SK-N-SH (cell line): ENCODE data around the gene PLPPR5. TPM values are rescaled to one million over a fixed set of nuclear protein-coding genes. Genes with fewer than 3 reads are reported as not detected.

Experiments used
- CTCF ChIA-PET: fragments of 300-600, 350-600 bp; formaldehyde crosslinking; extraction: SDS; loops from one replicate; lab custom pipeline; 2021; lab: Yijun Ruan, JAX
- POLR2A ChIA-PET: fragments of 350-600 bp; sonication (Branson Sonifier 250); formaldehyde crosslinking; extraction: SDS; loops from one replicate; lab custom pipeline; 2020; ENCODE audit warnings: antibody characterized with exemption, inconsistent platforms; lab: Yijun Ruan, JAX
- DNase-seq: peaks from one replicate; pipeline ENCODE4 v3.0.0; 2012
- H2AFZ ChIP-seq: fragments of 200-600 bp; sonication (generic); 2 replicates; pipeline ENCODE4 v1.8.1; 2016; ENCODE audit warnings: antibody characterized with exemption, mild to moderate bottlenecking, low read depth
- H3F3A ChIP-seq: fragments of 200-600 bp; sonication (generic); replicated peaks from 2 replicates; pipeline ENCODE3; 2016; ENCODE audit warnings: antibody characterized with exemption, mild to moderate bottlenecking; ENCODE audit not compliant: insufficient read depth
- H3K27ac ChIP-seq, 2 experiments: fragments of 200-500 bp in 1 of 2; fragments of 200-600 bp in 1 of 2; sonication (Bioruptor generic) in 1 of 2; sonication (generic), shearing (Covaris generic) in 1 of 2; 2 replicates each; pipeline versions ENCODE4 v1.5.1 to v1.6.1; 2014 to 2016; ENCODE audit warnings: low read depth in 2 of 2, inconsistent platforms in 1 of 2, low read length in 1 of 2, mild to moderate bottlenecking in 1 of 2, mixed read lengths in 1 of 2
- H3K27me3 ChIP-seq: fragments of 200-600 bp; sonication (generic), shearing (Covaris generic); 2 replicates; pipeline ENCODE4 v1.6.1; 2016; ENCODE audit warnings: mixed run types; ENCODE audit not compliant: insufficient read depth
- H3K36me3 ChIP-seq, 2 experiments: fragments of 200-500 bp in 1 of 2; fragments of 200-600 bp in 1 of 2; sonication (Bioruptor generic) in 1 of 2; sonication (generic) in 1 of 2; replicated peaks in 1 of 2; 2 replicates each; pipeline versions ENCODE3 to v1.5.1; 2014 to 2016; ENCODE audit warnings: low read length in 1 of 2, mild to moderate bottlenecking in 1 of 2; ENCODE audit not compliant: insufficient read depth in 2 of 2, control insufficient read depth in 1 of 2
- H3K4me1 ChIP-seq, 2 experiments: fragments of 200-500 bp in 1 of 2; fragments of 200-600 bp in 1 of 2; sonication (Bioruptor generic) in 1 of 2; sonication (generic), shearing (Covaris generic) in 1 of 2; 2 replicates each; pipeline versions ENCODE4 v1.5.1 to v1.6.1; 2014 to 2016; ENCODE audit warnings: low read depth in 1 of 2, low read length in 1 of 2, mixed run types in 1 of 2; ENCODE audit not compliant: insufficient read depth in 2 of 2, control insufficient read depth in 1 of 2
- H3K4me2 ChIP-seq: fragments of 200-600 bp; sonication (generic), shearing (Covaris generic); 2 replicates; pipeline ENCODE4 v1.6.1; 2017; ENCODE audit warnings: mixed run types
- H3K4me3 ChIP-seq, 2 experiments: fragments of 200-500 bp in 1 of 2; fragments of 200-600 bp in 1 of 2; sonication (Bioruptor generic) in 1 of 2; sonication (generic), shearing (Covaris generic) in 1 of 2; 2 replicates each; pipeline versions ENCODE4 v1.5.1 to v1.8.1; 2014 to 2016; ENCODE audit warnings: low read depth in 2 of 2, inconsistent platforms in 1 of 2, low read length in 1 of 2, mild to moderate bottlenecking in 1 of 2, mixed read lengths in 1 of 2, moderate library complexity in 1 of 2
- H3K79me2 ChIP-seq: fragments of 200-600 bp; sonication (generic); 2 replicates; pipeline ENCODE4 v1.8.1; 2017; ENCODE audit warnings: mild to moderate bottlenecking; ENCODE audit not compliant: insufficient read depth
- H3K9ac ChIP-seq: fragments of 200-600 bp; sonication (generic); 2 replicates; pipeline ENCODE4 v1.6.1; 2017; ENCODE audit warnings: mixed run types
- H3K9me2 ChIP-seq: fragments of 200-600 bp; sonication (generic); 2 replicates; pipeline ENCODE4 v1.6.1; 2017; ENCODE audit warnings: mixed run types
- H3K9me3 ChIP-seq: fragments of 200-600 bp; sonication (generic); 2 replicates; pipeline ENCODE4 v1.6.1; 2017; ENCODE audit warnings: mixed run types, mild to moderate bottlenecking, moderate library complexity
- H4K20me1 ChIP-seq: fragments of 200-600 bp; sonication (generic); 2 replicates; pipeline ENCODE4 v1.6.1; 2017; ENCODE audit warnings: mild to moderate bottlenecking, mixed run types; ENCODE audit not compliant: insufficient read depth
- CHD2 ChIP-seq: fragments of 150-350 bp; IDR thresholded peaks from 2 replicates; pipeline ENCODE4 v1.6.1; 2018; ENCODE audit warnings: low read length; ENCODE audit not compliant: partially characterized antibody
- EZH2phosphoT487 ChIP-seq: fragments of 200-600 bp; sonication (generic); IDR thresholded peaks from 2 replicates; pipeline ENCODE4 v1.6.1; 2017; ENCODE audit warnings: low read depth, mixed run types, mild to moderate bottlenecking, antibody characterized with exemption, moderate library complexity, borderline replicate concordance
- FOSL2 ChIP-seq: IDR thresholded peaks from 2 replicates; pipeline ENCODE4 v1.4.0; 2012; ENCODE audit warnings: low read depth, mild to moderate bottlenecking, moderate library complexity, borderline replicate concordance
- GATA2 ChIP-seq: sonication (generic); formaldehyde crosslinking; IDR thresholded peaks from 2 replicates; pipeline ENCODE4 v1.5.0; 2020; ENCODE audit warnings: mild to moderate bottlenecking, missing genetic modification reagents
- JUND ChIP-seq: IDR thresholded peaks from 2 replicates; pipeline ENCODE4 v1.4.0; 2012
- MEF2A ChIP-seq: IDR thresholded peaks from 2 replicates; pipeline ENCODE4 v1.4.0; 2012; ENCODE audit warnings: low read depth, borderline replicate concordance
- MXI1 ChIP-seq: IDR thresholded peaks from 2 replicates; pipeline ENCODE4 v1.6.1; 2012; ENCODE audit warnings: mild to moderate bottlenecking, low read depth, low read length, improper control_type of control experiment
- NFIC ChIP-seq: IDR thresholded peaks from 2 replicates; pipeline ENCODE4 v1.4.0; 2012; ENCODE audit warnings: borderline replicate concordance
- NRF1 ChIP-seq: IDR thresholded peaks from 2 replicates; pipeline ENCODE4 v1.6.1; 2012; ENCODE audit warnings: low read depth, mild to moderate bottlenecking, low read length
- SIN3A ChIP-seq: IDR thresholded peaks from 2 replicates; pipeline ENCODE4 v1.6.1; 2012; ENCODE audit warnings: low read depth, mild to moderate bottlenecking, low read length, moderate library complexity, borderline replicate concordance
- SMC3 ChIP-seq: IDR thresholded peaks from 2 replicates; pipeline ENCODE4 v1.6.1; 2012; ENCODE audit warnings: low read depth, low read length, improper control_type of control experiment
- TCF12 ChIP-seq: IDR thresholded peaks from 2 replicates; pipeline ENCODE4 v1.4.0; 2012
- WGBS: methylation state at CpG from one replicate; pipeline ENCODE4 v1.1.6; 2017; ENCODE audit warnings: low lambda C conversion rate; 5-methylcytosine and 5-hydroxymethylcytosine counted together
- polyA plus RNA-seq, 3 experiments: library from polyadenylated mRNA; depleted of rRNA; stranded (reverse); fragments of >200 nt; gene quantifications; 2 replicates each; pipeline ENCODE4 v1.2.3, GENCODE V29; 2012
- TF ChIP-seq, protein P1 (sequence below): IDR thresholded peaks from 2 replicates; pipeline ENCODE4 v1.4.0; 2012; ENCODE audit warnings: low read depth, borderline replicate concordance
- TF ChIP-seq, protein P2 (sequence below): fragments of 150-350 bp; IDR thresholded peaks from 2 replicates; pipeline ENCODE4 v1.6.1; 2017; ENCODE audit warnings: antibody characterized with exemption, low read length, low read depth, borderline replicate concordance
- TF ChIP-seq, protein P3 (sequence below): fragments of 150-350 bp; IDR thresholded peaks from 2 replicates; pipeline ENCODE4 v1.6.1; 2016; ENCODE audit warnings: mild to moderate bottlenecking, low read depth, low read length

Gene PLPPR5
- polyA plus RNA-seq, 1 of the 3 experiments (the other 2 are of a cell fraction), result 0.23 TPM

DNA sequence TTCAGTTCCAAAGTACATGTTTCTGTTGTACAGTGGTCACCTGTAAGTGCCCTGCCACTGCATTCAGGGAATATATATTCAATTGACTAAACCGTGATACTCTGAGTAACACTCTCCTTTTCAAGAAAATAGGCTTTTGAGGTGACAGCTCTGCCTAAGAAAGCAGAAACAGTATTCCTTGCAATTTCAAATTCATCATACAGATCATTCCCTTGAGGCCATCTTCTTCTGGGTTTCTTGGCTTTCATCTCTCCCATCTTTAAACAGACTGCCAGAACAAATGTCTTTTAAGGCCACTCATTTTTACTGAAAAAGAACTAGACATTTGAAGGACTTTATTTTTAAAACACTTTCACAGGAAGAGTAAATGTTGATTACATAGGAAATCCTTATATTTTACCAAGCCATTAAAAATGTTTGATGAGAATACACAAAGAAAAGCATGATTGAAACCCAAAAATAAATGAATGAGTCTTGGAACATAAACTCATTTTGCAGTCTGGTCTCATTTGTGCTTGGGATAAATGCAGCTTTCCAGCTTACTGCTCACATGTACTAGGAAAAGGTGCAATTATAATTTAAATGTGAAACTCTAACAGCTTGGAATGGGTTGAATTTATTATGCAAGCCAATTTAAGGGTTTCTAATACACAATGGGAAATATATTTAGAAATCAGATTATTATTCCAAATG, 34.7 kb downstream of the PLPPR5 start:
- Histone ChIP-seq H3K9me2 (no peaks in the 10 kb centered on the region), H3K9me3 (no peaks in the 10 kb centered on the region), H3K4me3 (no peak overlapping the region), H3K4me1 (peaks cover 0 to 2% of the 10 kb centered on the region in 2 experiments; a peak in 2 of 4 replicates), H3K27me3 (no peaks in the 10 kb centered on the region), H3K4me2 (no peak overlapping the region), H3F3A (no peaks in the 10 kb centered on the region), H2AFZ (no peak overlapping the region), H3K36me3 (no peaks in the 10 kb centered on the region), H3K79me2 (no peaks in the 10 kb centered on the region), H3K9ac (no peak overlapping the region), H3K27ac (no peak overlapping the region), H4K20me1 (no peaks in the 10 kb centered on the region)
- DNase-seq, result no peak
- POLR2A ChIA-PET, result no interaction called here
- TF ChIP-seq EZH2phosphoT487 (no peak), SMC3 (no peak)
- CTCF ChIA-PET, result no interaction called here
- WGBS, result 59% methylated on average over 1 of the region's 1 CpG

DNA sequence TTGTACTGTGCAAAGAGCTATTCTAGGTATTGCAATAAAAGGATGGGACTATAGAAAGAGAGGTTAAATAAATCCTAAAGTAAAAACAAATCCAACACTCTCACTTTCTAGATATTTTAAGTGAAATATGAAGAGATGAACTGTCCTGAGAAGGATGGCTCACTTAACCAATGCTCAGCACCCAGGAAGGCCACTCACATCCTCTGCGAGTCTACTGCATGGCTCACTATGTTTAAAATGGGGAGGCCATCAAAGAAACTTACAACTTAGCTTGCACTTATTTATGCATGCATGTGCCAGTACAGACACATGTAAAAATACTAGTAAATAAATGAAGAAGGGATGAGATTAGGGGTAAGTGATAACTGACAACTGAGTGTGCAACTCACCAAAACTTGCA, 37.5 kb downstream of the PLPPR5 start:
- no peak overlapping the region for H3K4me2 ChIP-seq
- H3K36me3 ChIP-seq, result no peaks in the 10 kb centered on the region
- no peaks in the 10 kb centered on the region for H3K27me3 ChIP-seq
- no peaks in the 10 kb centered on the region for H3K79me2 ChIP-seq
- peaks cover 0 to 2% of the 10 kb centered on the region in 2 experiments; a peak in 2 of 4 replicates for H3K4me1 ChIP-seq
- H4K20me1 ChIP-seq, result no peaks in the 10 kb centered on the region
- CTCF ChIA-PET, result interaction anchor here (1.6 kb wide), 1 partner anchor 12 kb away, joined by 5 read pairs; no protein-coding TSS in a partner anchor
- H3K9me3 ChIP-seq, result no peaks in the 10 kb centered on the region
- no peaks in the 10 kb centered on the region for H3K9me2 ChIP-seq
- no peak overlapping the region for H3K4me3 ChIP-seq
- no peak for DNase-seq
- no peak overlapping the region for H2AFZ ChIP-seq
- H3K27ac ChIP-seq, result no peak overlapping the region
- H3K9ac ChIP-seq, result no peak overlapping the region
- POLR2A ChIA-PET, result no interaction called here
- TF ChIP-seq, protein P1, sequence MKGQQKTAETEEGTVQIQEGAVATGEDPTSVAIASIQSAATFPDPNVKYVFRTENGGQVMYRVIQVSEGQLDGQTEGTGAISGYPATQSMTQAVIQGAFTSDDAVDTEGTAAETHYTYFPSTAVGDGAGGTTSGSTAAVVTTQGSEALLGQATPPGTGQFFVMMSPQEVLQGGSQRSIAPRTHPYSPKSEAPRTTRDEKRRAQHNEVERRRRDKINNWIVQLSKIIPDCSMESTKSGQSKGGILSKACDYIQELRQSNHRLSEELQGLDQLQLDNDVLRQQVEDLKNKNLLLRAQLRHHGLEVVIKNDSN, result no peak
- TF ChIP-seq, protein P2, sequence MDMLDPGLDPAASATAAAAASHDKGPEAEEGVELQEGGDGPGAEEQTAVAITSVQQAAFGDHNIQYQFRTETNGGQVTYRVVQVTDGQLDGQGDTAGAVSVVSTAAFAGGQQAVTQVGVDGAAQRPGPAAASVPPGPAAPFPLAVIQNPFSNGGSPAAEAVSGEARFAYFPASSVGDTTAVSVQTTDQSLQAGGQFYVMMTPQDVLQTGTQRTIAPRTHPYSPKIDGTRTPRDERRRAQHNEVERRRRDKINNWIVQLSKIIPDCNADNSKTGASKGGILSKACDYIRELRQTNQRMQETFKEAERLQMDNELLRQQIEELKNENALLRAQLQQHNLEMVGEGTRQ, result no peak
- TF ChIP-seq JUND (no peak), MEF2A (no peak), NRF1 (no peak), MXI1 (no peak), GATA2 (CRISPR knock-in tag) (no peak), CHD2 (no peak), TCF12 (no peak), FOSL2 (no peak), NFIC (no peak), SIN3A (no peak), SMC3 (no peak)
- TF ChIP-seq, protein P3, sequence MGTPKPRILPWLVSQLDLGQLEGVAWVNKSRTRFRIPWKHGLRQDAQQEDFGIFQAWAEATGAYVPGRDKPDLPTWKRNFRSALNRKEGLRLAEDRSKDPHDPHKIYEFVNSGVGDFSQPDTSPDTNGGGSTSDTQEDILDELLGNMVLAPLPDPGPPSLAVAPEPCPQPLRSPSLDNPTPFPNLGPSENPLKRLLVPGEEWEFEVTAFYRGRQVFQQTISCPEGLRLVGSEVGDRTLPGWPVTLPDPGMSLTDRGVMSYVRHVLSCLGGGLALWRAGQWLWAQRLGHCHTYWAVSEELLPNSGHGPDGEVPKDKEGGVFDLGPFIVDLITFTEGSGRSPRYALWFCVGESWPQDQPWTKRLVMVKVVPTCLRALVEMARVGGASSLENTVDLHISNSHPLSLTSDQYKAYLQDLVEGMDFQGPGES, result no peak
- no peaks in the 10 kb centered on the region for H3F3A ChIP-seq
- WGBS, result 71% methylated on average over 1 of the region's 1 CpG
